Activated CD4-positive, alpha-beta T cell treated with anti-CD3 and anti-CD28 coated beads for 36 hours (primary cell): Measurements from ENCODE around the gene OR4D2. TPM values are rescaled to one million over a fixed set of nuclear protein-coding genes. Genes with fewer than 3 reads are reported as not detected.

Source experiments
- ATAC-seq: fragments of 200-7000 bp; cut with Tn5 transposase; one replicate; pipeline ENCODE4 v1.10.0; 2021; ENCODE audit warnings: mild to moderate bottlenecking, moderate library complexity
- CTCF ChIA-PET: fragments of 350-600 bp; sonication (Branson Sonifier 250); formaldehyde crosslinking; loops from one replicate; lab custom pipeline; 2021; ENCODE audit warnings: antibody characterized with exemption; lab: Charles Lee
- POLR2A ChIA-PET: fragments of 350-600 bp; sonication (Branson Sonifier 250); formaldehyde crosslinking; loops from one replicate; lab custom pipeline; 2021; ENCODE audit warnings: antibody characterized with exemption, inconsistent platforms; lab: Charles Lee
- DNase-seq: peaks from one replicate; pipeline ENCODE4 v3.0.0-alpha.2; 2020
- H3K27ac Mint-ChIP-seq: one replicate; pipeline ENCODE4 v1.8.0; 2021; ENCODE audit warnings: mixed read lengths
- H3K27me3 Mint-ChIP-seq: one replicate; pipeline ENCODE4 v1.8.0; 2021; ENCODE audit warnings: mixed read lengths
- H3K36me3 Mint-ChIP-seq: one replicate; pipeline ENCODE4 v1.8.0; 2021; ENCODE audit warnings: low read depth, mixed read lengths
- H3K4me1 Mint-ChIP-seq: one replicate; pipeline ENCODE4 v1.8.0; 2021; ENCODE audit warnings: mixed read lengths
- H3K4me3 Mint-ChIP-seq: one replicate; pipeline ENCODE4 v1.8.0; 2021; ENCODE audit warnings: mild to moderate bottlenecking, moderate library complexity, mixed read lengths
- H3K9me3 Mint-ChIP-seq: one replicate; pipeline ENCODE4 v1.8.0; 2021; ENCODE audit warnings: low read depth, mixed read lengths
- intact Hi-C, 2 experiments: fragments of 100-400 bp; cut with DNase I in 1 of 2; cut with micrococcal nuclease in 1 of 2; formaldehyde crosslinking; loops; one replicate each; pipeline versions ENCODE4 v1.14.2 to v1.15.1; 2022 to 2024; cut with DNase I, micrococcal nuclease
- total RNA-seq, 2 experiments: library from RNA; stranded (reverse); gene quantifications; one replicate each; pipeline ENCODE4 v1.2.3, GENCODE V29; 2021

Gene OR4D2
- total RNA-seq, 2 experiments from 2014 or later: not detected

DNA sequence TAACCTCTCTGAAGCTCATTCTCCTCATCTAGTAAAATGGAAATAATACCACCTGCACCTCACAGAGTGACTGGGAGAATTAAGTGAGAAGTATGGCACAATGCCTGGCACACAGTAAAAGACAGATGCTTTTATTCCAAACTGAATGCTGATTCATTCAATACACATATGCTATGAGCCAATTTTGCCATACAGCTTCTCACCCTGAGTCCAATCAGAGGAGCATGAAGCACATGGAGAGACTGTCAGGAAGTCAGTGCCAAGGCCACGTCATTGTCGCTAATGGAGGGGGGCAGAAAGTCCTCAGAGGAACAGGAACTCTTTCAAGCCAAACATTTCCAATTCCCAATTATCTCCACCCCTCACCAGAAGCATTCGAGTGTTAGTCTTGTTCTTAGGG is 40.7 kb downstream of the OR4D2 start:
- intact Hi-C loops: no loop called here
- Mint-ChIP-seq H3K27ac (no peak overlapping the region), H3K9me3 (no peaks in the 10 kb centered on the region), H3K4me3 (no peak overlapping the region), H3K4me1 (no peaks in the 10 kb centered on the region), H3K27me3 (no peaks in the 10 kb centered on the region), H3K36me3 (peaks cover 10% of the 10 kb centered on the region)
- ChIA-PET POLR2A (no interaction called here), CTCF (no interaction called here)
- ATAC-seq (no peak), DNase-seq (no peak)

DNA sequence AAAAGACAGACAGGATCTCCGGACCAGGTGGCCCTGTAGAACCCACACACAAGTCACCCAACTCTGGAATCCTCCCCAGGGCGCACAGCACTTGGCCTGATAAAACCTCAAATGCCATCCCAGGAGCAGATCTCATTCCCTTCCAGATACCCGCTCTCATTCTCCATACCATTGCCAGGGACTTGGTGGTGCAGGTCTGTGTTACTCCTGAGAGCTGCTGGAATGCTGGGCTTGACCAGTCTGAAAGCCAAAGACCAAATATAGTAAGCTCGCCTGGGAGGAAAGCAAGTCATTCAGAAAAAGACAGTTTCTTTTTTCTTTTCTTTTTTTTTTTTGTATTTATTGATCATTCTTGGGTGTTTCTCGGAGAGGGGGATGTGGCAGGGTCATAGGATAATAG is 41.6 kb downstream of the OR4D2 start:
- no peaks in the 10 kb centered on the region for H3K9me3 Mint-ChIP-seq
- CTCF ChIA-PET: no interaction called here
- intact Hi-C loops: no loop called here

DNA sequence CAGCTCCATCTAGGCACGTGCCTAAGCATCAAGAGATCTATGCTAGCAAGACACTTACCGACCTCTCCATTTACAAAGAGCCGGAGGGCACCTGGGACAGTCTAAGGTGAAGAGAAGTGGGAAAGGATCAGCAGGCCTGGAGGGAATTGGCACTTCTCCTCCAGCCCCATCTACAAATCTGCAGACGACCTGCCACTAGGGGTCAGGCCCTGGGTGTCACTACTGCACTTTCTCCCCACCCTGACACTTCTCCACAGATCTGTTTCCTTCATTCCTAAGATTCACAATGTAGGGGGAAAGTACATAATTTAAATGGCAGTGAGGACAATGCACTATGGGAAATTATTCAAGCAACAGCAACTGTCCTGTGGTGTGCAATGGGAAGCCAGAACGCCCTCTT is 44.1 kb downstream of the OR4D2 start:
- Mint-ChIP-seq H3K36me3 (peaks cover 14% of the 10 kb centered on the region), H3K9me3 (no peaks in the 10 kb centered on the region), H3K27ac (no peak overlapping the region), H3K27me3 (no peaks in the 10 kb centered on the region), H3K4me1 (no peaks in the 10 kb centered on the region), H3K4me3 (no peak overlapping the region)
- intact Hi-C loops: no loop called here
- POLR2A ChIA-PET: no interaction called here
- no peak for ATAC-seq
- no peak for DNase-seq
- CTCF ChIA-PET: interaction anchor here (0.7 to 1.9 kb wide), 3 partner anchors 10 to 25 kb away, joined by 3 to 5 read pairs (median 3); no protein-coding TSS in a partner anchor

More for the DNA sequence above, 41.6 kb downstream of the OR4D2 start:
- ATAC-seq (no peak), DNase-seq (no peak)
- H3K4me1 Mint-ChIP-seq: no peaks in the 10 kb centered on the region
- no peak overlapping the region for H3K27ac Mint-ChIP-seq
- H3K27me3 Mint-ChIP-seq: no peaks in the 10 kb centered on the region
- no peak overlapping the region for H3K4me3 Mint-ChIP-seq
- H3K36me3 Mint-ChIP-seq: peaks cover 10% of the 10 kb centered on the region
- POLR2A ChIA-PET: no interaction called here

DNA sequence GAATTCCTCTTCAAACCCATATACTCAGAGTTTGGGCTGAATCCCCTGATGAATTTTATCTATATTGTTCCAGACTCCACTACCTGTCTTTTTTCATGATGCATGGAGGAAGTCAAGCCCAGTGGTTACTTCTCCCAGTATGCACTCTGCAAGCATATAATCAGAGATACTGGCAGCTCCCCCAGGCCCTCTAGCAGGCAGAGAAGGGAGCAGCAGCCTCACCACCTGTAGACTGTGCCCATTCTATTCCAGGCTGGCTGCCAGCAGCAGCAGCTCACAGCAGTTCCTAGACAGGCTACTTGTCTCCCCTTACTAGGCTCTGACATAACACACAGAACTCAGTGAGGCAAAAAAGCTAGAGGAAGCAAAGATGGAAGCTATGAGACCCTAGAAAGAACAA is 48.9 kb downstream of the OR4D2 start:
- ChIA-PET CTCF (interaction anchor here (0.7 to 2.9 kb wide), 3 partner anchors 10 to 34 kb away, joined by 3 to 16 read pairs (median 7); no protein-coding TSS in a partner anchor), POLR2A (no interaction called here)
- Mint-ChIP-seq H3K4me1 (peaks cover 20% of the 10 kb centered on the region), H3K27ac (no peak overlapping the region), H3K9me3 (no peaks in the 10 kb centered on the region), H3K27me3 (no peaks in the 10 kb centered on the region), H3K36me3 (peaks cover 4% of the 10 kb centered on the region), H3K4me3 (no peak overlapping the region)
- intact Hi-C loops: no loop called here
- DNase-seq (no peak), ATAC-seq (no peak)

DNA sequence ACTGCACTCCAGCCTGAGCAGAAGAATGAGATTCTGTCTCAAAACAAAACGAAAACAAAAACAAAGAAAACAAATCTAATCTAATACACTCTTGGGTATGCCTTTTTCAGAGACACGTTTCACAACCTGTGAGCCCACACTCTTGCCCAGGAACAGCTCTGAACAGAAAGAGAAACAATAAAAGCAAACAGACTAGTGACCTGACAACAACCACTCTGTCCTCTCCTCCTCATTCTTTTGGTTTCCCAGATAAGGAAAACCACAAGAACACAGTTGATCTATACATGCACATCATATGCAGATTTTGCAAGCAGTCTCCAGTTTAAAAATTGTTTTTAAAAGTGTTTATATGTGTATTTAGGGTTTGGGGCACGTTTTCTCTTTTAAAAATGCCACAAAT is 51.0 kb downstream of the OR4D2 start:
- ChIA-PET CTCF (interaction anchor here (2.3 kb wide), 1 partner anchor 32 kb away, joined by 7 read pairs; no protein-coding TSS in a partner anchor), POLR2A (interaction anchor here (0.6 kb wide), 1 partner anchor 61 kb away, joined by 7 read pairs; no protein-coding TSS in a partner anchor)

DNA sequence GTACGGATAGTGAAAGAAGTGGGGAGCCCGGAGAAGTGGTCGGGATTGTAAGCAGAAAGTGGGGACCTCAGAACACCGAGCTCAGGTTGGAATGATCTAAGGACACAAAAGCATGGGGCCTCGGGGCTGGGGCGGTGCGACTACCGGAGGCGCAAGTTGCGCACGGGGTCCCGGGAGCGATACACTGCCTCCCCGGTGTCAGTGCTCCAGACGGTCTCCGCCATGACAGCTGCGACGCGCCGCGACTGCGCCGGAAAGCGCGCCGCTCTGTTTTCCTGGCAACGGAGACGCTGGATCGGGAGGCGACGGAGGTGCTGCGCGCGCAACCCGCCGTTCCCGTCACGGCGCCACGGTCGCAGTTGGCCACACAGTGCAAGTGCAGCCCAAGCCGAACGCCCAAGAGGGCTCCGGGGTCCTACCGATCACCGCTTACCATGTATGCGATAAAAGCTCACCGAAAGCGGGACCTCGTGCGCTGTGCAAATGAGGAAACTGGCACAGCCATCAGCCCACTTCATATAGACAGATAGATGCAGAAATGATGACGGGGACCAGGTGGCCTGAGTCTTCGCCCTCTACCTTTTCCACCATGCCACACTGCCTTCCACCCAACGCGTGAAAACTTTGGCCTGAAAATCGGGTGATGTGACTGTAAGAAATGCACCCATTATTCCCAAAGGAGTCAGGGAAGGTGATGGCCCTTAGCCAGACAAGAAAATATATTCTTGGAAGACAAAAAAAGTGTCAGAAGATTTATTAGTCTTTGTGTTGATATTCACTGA is 52.4 kb downstream of the OR4D2 start, which contains the start of gene MKS1:
TSS of gene MKS1 (minus strand) at position 249 of the 782 bp plus-strand sequence. CDS start at position 224, 25 bp downstream.
- H3K27me3 Mint-ChIP-seq: peaks cover 2% of the 10 kb centered on the region
- H3K4me3 Mint-ChIP-seq: peak within 1 kb of the TSS; percentile 90
- H3K36me3 Mint-ChIP-seq: no peaks in the 10 kb centered on the region
- peaks cover 22% of the 10 kb centered on the region for H3K4me1 Mint-ChIP-seq
- H3K9me3 Mint-ChIP-seq: no peaks in the 10 kb centered on the region
- peak within 1 kb of the TSS; percentile 86 for H3K27ac Mint-ChIP-seq
- peak; percentile 100 for ATAC-seq
- ChIA-PET CTCF (interaction anchor here (0.6 to 2.0 kb wide), 18 partner anchors 9 to 249 kb away, joined by 3 to 9 read pairs (median 4); partner anchors contain the start of genes LPO and SRSF1), POLR2A (interaction anchor here (0.6 to 1.2 kb wide), 4 partner anchors 31 to 452 kb away, joined by 3 to 4 read pairs (median 3); partner anchors contain the start of gene SUPT4H1)
- intact Hi-C loops: loop anchor here in 1 of 2 experiments (1.0 to 2.0 kb wide), 8 partner anchors 23 to 1134 kb away; partner anchors contain the start of genes AKAP1, DYNLL2, MRPS23 and SRSF1
- DNase-seq: peak; percentile 98

More for the DNA sequence above, 51.0 kb downstream of the OR4D2 start:
- Mint-ChIP-seq H3K4me3 (peak overlapping the region; percentile 24), H3K27ac (no peak overlapping the region), H3K27me3 (no peaks in the 10 kb centered on the region), H3K4me1 (peaks cover 20% of the 10 kb centered on the region), H3K9me3 (no peaks in the 10 kb centered on the region), H3K36me3 (peaks cover 4% of the 10 kb centered on the region)
- ATAC-seq (no peak), DNase-seq (no peak)
- intact Hi-C loops: loop anchor here in 1 of 2 experiments (2.0 kb wide), 1 partner anchor 1133 kb away; the partner anchor contains the start of gene AKAP1

DNA sequence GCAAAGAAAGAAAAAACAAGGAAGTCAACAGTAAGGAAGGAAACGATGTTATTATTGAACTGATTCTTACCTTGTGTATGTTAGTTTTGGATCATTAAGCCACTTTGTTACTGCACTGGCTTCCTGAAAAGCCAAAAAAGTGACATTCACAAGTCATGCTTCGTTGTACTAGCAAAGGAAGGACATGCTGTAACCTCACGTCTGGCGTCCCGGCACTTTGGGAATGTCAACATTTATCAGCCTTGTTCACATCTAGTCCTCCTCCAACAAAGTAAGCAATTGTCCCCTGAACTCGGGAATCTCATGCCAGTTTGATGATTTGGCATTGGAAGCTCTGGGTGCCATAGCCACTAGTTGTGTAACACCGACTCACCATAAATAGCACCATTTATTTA is 53.0 kb downstream of the OR4D2 start:
- H3K27ac Mint-ChIP-seq: peak overlapping the region; percentile 86
- CTCF ChIA-PET: interaction anchor here (0.6 to 2.0 kb wide), 13 partner anchors 10 to 367 kb away, joined by 3 to 9 read pairs (median 3); partner anchors contain the start of genes LPO, RNF43 and SRSF1
- intact Hi-C loops: loop anchor here in 1 of 2 experiments (1.0 to 2.0 kb wide), 8 partner anchors 23 to 1135 kb away; partner anchors contain the start of genes AKAP1, DYNLL2, MRPS23 and SRSF1
- H3K27me3 Mint-ChIP-seq: peaks cover 5% of the 10 kb centered on the region
- H3K4me3 Mint-ChIP-seq: peak overlapping the region; percentile 90
- POLR2A ChIA-PET: interaction anchor here (1.1 to 1.2 kb wide), 2 partner anchors 30 to 132 kb away, joined by 3 to 4 read pairs; partner anchors contain the start of gene SUPT4H1
- ATAC-seq (no peak), DNase-seq (no peak)
- peaks cover 26% of the 10 kb centered on the region for H3K4me1 Mint-ChIP-seq
- no peaks in the 10 kb centered on the region for H3K9me3 Mint-ChIP-seq
- no peaks in the 10 kb centered on the region for H3K36me3 Mint-ChIP-seq

Other genes starting within 250 kb of the OR4D2 start
- gene CUEDC1, start 211.6 kb upstream of the OR4D2 start, total RNA-seq: under 1 TPM in 1 of 2 experiments, not detected in 1; 0.14 TPM
- 10 to 100 TPM; 21.3 to 26.3 TPM for gene VEZF1, start 178.7 kb upstream of the OR4D2 start, total RNA-seq
- gene SRSF1, start 159.7 kb upstream of the OR4D2 start, total RNA-seq: 100 to 1,000 TPM; 271 to 368 TPM
- 10 to 100 TPM; 21.3 to 28.3 TPM for gene DYNLL2, start 83.6 kb upstream of the OR4D2 start, total RNA-seq
- under 1 TPM; 0.16 to 0.27 TPM for gene OR4D1, start 18.6 kb upstream of the OR4D2 start, total RNA-seq
- gene EPX, start 25.7 kb downstream of the OR4D2 start, total RNA-seq: not detected
- 10 to 100 TPM; 20.4 to 22.5 TPM for gene MKS1, start 52.3 kb downstream of the OR4D2 start, total RNA-seq
- under 1 TPM in 1 of 2 experiments, not detected in 1; 0.14 TPM for gene LPO, start 71.6 kb downstream of the OR4D2 start, total RNA-seq
- under 1 TPM in 1 of 2 experiments, not detected in 1; 0.07 TPM for gene MPO, start 114.0 kb downstream of the OR4D2 start, total RNA-seq
- 10 to 100 TPM; 11.8 to 12.4 TPM for gene TSPOAP1, start 161.8 kb downstream of the OR4D2 start, total RNA-seq
- 100 to 1,000 TPM; 106 to 129 TPM for gene SUPT4H1, start 185.2 kb downstream of the OR4D2 start, total RNA-seq